RWPE2 (cell line): ENCODE results near the gene FAM89A.
A peak's percentile ranks its signal among the peaks of the same experiment; 100 is the strongest.

Experiments
- ATAC-seq: fragments of 200-7000 bp; cut with Tn5 transposase; 3 replicates; pipeline ENCODE4 v1.9.1; 2021; ENCODE audit warnings: low read depth
- DNase-seq: peaks from one replicate; pipeline ENCODE4 v3.0.0-alpha.2; 2020; ENCODE audit warnings: low spot score
- H3K27ac ChIP-seq: fragments of 450-650 bp; 2 replicates; pipeline ENCODE4 v1.5.1; 2017; ENCODE audit warnings: mild to moderate bottlenecking; ENCODE audit not compliant: poor library complexity, severe bottlenecking
- H3K27me3 ChIP-seq: fragments of 250-450 bp; sonication (Bioruptor Pico); 2 replicates; pipeline ENCODE4 v1.5.1; 2021; ENCODE audit warnings: mild to moderate bottlenecking, moderate library complexity; ENCODE audit not compliant: insufficient read depth, poor library complexity, severe bottlenecking
- H3K36me3 ChIP-seq: fragments of 250-450 bp; sonication (Bioruptor Pico); 2 replicates; pipeline ENCODE4 v1.5.1; 2020; ENCODE audit warnings: low read depth, mild to moderate bottlenecking, moderate library complexity
- H3K4me1 ChIP-seq: fragments of 250-450 bp; sonication (Bioruptor Pico); 2 replicates; pipeline ENCODE4 v1.5.1; 2021; ENCODE audit warnings: mild to moderate bottlenecking, moderate library complexity; ENCODE audit not compliant: insufficient read depth, poor library complexity, severe bottlenecking
- H3K4me3 ChIP-seq: fragments of 250-450 bp; sonication (Bioruptor Pico); 2 replicates; pipeline ENCODE4 v1.5.1; 2021; ENCODE audit warnings: mild to moderate bottlenecking, moderate library complexity; ENCODE audit not compliant: severe bottlenecking
- H3K9me3 ChIP-seq: fragments of 250-450 bp; sonication (Bioruptor Pico); 2 replicates; pipeline ENCODE4 v1.5.1; 2021; ENCODE audit warnings: mild to moderate bottlenecking, moderate library complexity; ENCODE audit not compliant: severe bottlenecking
- CTCF ChIP-seq: fragments of 450-650 bp; IDR thresholded peaks from one replicate; pipeline ENCODE4 v1.5.1; 2017; ENCODE audit warnings: mild to moderate bottlenecking, moderate library complexity; ENCODE audit not compliant: poor library complexity, severe bottlenecking

The FAM89A gene

GRCh38 chr1:230979952-230980351 is 60.1 kb downstream of the FAM89A start:
- no peak for TF ChIP-seq CTCF
- H3K4me3 ChIP-seq: peak overlapping the region; percentile 87
- H3K36me3 ChIP-seq: peaks cover 18% of the 10 kb centered on the region
- H3K4me1 ChIP-seq: no peaks in the 10 kb centered on the region
- DNase-seq (no peak), ATAC-seq (no peak)
- H3K27me3 ChIP-seq: no peaks in the 10 kb centered on the region
- no peaks in the 10 kb centered on the region for H3K9me3 ChIP-seq
- H3K27ac ChIP-seq: no peak overlapping the region

DNA sequence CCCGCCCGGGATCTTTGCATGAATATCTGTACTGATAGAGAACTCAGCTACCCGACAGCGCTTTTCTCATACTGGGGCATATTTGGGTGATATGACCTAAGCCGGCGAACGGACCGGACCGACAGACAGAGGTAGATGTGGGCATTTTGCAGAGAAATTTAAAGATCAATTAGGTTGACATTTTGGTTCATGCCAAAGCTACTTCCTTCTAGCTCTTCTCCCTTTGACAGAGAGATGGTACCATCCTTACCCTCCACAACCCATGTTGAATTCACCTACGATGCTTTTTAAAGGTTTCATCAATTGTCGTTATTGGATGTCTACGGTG is 60.7 kb downstream of the FAM89A start:
- no peak for ATAC-seq
- H3K4me1 ChIP-seq: no peaks in the 10 kb centered on the region
- TF ChIP-seq CTCF: no peak
- H3K9me3 ChIP-seq: no peaks in the 10 kb centered on the region
- DNase-seq: no peak
- peaks cover 18% of the 10 kb centered on the region for H3K36me3 ChIP-seq
- no peak overlapping the region for H3K27ac ChIP-seq
- no peaks in the 10 kb centered on the region for H3K27me3 ChIP-seq
- H3K4me3 ChIP-seq: peak overlapping the region; percentile 87

GRCh38 chr1:230978491-230979388 is 61.3 kb downstream of the FAM89A start, which contains the start of the genes ARV1 and TTC13:
Gene ARV1, plus strand, starts transcription at chr1:230979094. Its CDS starts 12 bp downstream, at chr1:230979106.
Gene TTC13, minus strand, starts transcription at chr1:230978861. Its CDS starts 31 bp downstream, at chr1:230978830.
- TF ChIP-seq CTCF: peak; percentile 21
- Histone ChIP-seq H3K27ac (peak within 1 kb of the TSS; percentile 24), H3K4me1 (no peaks in the 10 kb centered on the region), H3K36me3 (peaks cover 18% of the 10 kb centered on the region), H3K27me3 (no peaks in the 10 kb centered on the region), H3K4me3 (peak within 1 kb of the TSS; percentile 87), H3K9me3 (no peaks in the 10 kb centered on the region)
- peak; percentile 97 for DNase-seq
- ATAC-seq: peak; percentile 99

- Histone ChIP-seq H3K27me3 (no peaks in the 10 kb centered on the region), H3K4me1 (no peaks in the 10 kb centered on the region), H3K27ac (peak overlapping the region; percentile 24), H3K36me3 (peaks cover 18% of the 10 kb centered on the region), H3K9me3 (no peaks in the 10 kb centered on the region), H3K4me3 (peak overlapping the region; percentile 87)
- DNase-seq (no peak), ATAC-seq (no peak)
- no peak for TF ChIP-seq CTCF
Measured at GRCh38 chr1:230977761-230978490, 62.1 kb downstream of the FAM89A start.
